ENCODE results near the gene TSPAN31. TPM values are rescaled to one million over a fixed set of nuclear protein-coding genes. Genes with fewer than 3 reads are reported as not detected.

The TSPAN31 gene
- total RNA-seq, 5 donors from 2014 or later (not counting 1 experiment from before 2014, with no cell fraction given), result 12.8 to 25.6 (median 15.5) TPM

GRCh38 chr12:57775563-57776246, 30.9 kb downstream of the TSPAN31 start:
- no peaks in the 10 kb centered on the region for H3K27me3 ChIP-seq (replicated peaks in 1 of 2; ENCODE audit: control insufficient read depth in 2 of 2, extremely low read depth in 1 of 2, insufficient read depth in 2 of 2, low read length in 1 of 2)
- H3K27ac ChIP-seq (ENCODE audit: low read length), result no peak overlapping the region
- peaks cover 0 to 3% of the 10 kb centered on the region in 2 donors for H3K36me3 ChIP-seq (ENCODE audit: control insufficient read depth in 2 of 2, extremely low read depth in 1 of 2, insufficient read depth in 1 of 2, low read length in 1 of 2)
- H3K9me3 ChIP-seq, result no peaks in the 10 kb centered on the region
- no peak overlapping the region for H3K4me3 ChIP-seq (ENCODE audit: control insufficient read depth in 1 of 2, extremely low read depth in 1 of 2, low read length in 1 of 2)
- no peak overlapping the region for H3K4me3 Mint-ChIP-seq
- H3K27ac Mint-ChIP-seq, result no peak overlapping the region
- H3K4me1 Mint-ChIP-seq, result peaks cover 26 to 40% (median 35%) of the 10 kb centered on the region in 3 donors
- H3K36me3 Mint-ChIP-seq, result peaks cover 6% of the 10 kb centered on the region
- no peaks in the 10 kb centered on the region for H3K9me3 Mint-ChIP-seq
- CTCF ChIA-PET, result interaction anchor here (0.7 to 1.2 kb wide), 3 partner anchors 10 to 16 kb away, joined by 4 to 8 read pairs (median 5); no protein-coding TSS in a partner anchor
- ATAC-seq (replicated peaks in 1 of 4) (no peak), DNase-seq (no peak)
- peaks cover 12 to 42% of the 10 kb centered on the region in 2 experiments for H3K4me1 ChIP-seq (ENCODE audit: control insufficient read depth in 1 of 2, extremely low read depth in 1 of 2, insufficient read depth in 2 of 2, low read length in 2 of 2)
- H3K27me3 Mint-ChIP-seq, result no peaks in the 10 kb centered on the region
- POLR2A ChIA-PET, result interaction anchor here in 1 of 2 donors (0.7 kb wide), 1 partner anchor 266 kb away, joined by 8 read pairs; no protein-coding TSS in a partner anchor
- WGBS (ENCODE audit: insufficient coverage), result 69% methylated on average over 2 of the region's 4 CpGs

- 81% methylated on average over 2 of the region's 2 CpGs for WGBS (ENCODE audit: insufficient coverage)
- Histone ChIP-seq H3K4me1 (ENCODE audit: control insufficient read depth in 1 of 2, extremely low read depth in 1 of 2, insufficient read depth in 2 of 2, low read length in 2 of 2) (peaks cover 10 to 43% of the 10 kb centered on the region in 2 experiments), H3K27ac (ENCODE audit: low read length) (no peak overlapping the region), H3K9me3 (no peaks in the 10 kb centered on the region), H3K4me3 (ENCODE audit: control insufficient read depth in 1 of 2, extremely low read depth in 1 of 2, low read length in 1 of 2) (no peak overlapping the region), H3K36me3 (ENCODE audit: control insufficient read depth in 2 of 2, extremely low read depth in 1 of 2, insufficient read depth in 1 of 2, low read length in 1 of 2) (peaks cover 0 to 3% of the 10 kb centered on the region in 2 donors), H3K27me3 (replicated peaks in 1 of 2; ENCODE audit: control insufficient read depth in 2 of 2, extremely low read depth in 1 of 2, insufficient read depth in 2 of 2, low read length in 1 of 2) (no peaks in the 10 kb centered on the region)
- DNase-seq (no peak), ATAC-seq (replicated peaks in 1 of 4) (no peak)
- H3K4me1 Mint-ChIP-seq, result peaks cover 31 to 43% (median 37%) of the 10 kb centered on the region in 3 donors
- ChIA-PET CTCF (no interaction called here), POLR2A (no interaction called here)
- peaks cover 6% of the 10 kb centered on the region for H3K36me3 Mint-ChIP-seq
- no peak overlapping the region for H3K4me3 Mint-ChIP-seq
- H3K9me3 Mint-ChIP-seq, result no peaks in the 10 kb centered on the region
- no peaks in the 10 kb centered on the region for H3K27me3 Mint-ChIP-seq
- H3K27ac Mint-ChIP-seq, result no peak overlapping the region
Observed at GRCh38 chr12:57776247-57776587, 31.4 kb downstream of the TSPAN31 start.

GRCh38 chr12:57777367-57777766, 32.5 kb downstream of the TSPAN31 start:
- 97% methylated on average over 3 of the region's 7 CpGs for WGBS (ENCODE audit: insufficient coverage)
- Mint-ChIP-seq H3K27ac (no peak overlapping the region), H3K9me3 (no peaks in the 10 kb centered on the region), H3K4me1 (peaks cover 35 to 47% (median 40%) of the 10 kb centered on the region in 3 donors), H3K4me3 (no peak overlapping the region), H3K36me3 (peaks cover 6% of the 10 kb centered on the region), H3K27me3 (no peaks in the 10 kb centered on the region)
- Histone ChIP-seq H3K4me1 (ENCODE audit: control insufficient read depth in 1 of 2, extremely low read depth in 1 of 2, insufficient read depth in 2 of 2, low read length in 2 of 2) (peaks cover 17 to 45% of the 10 kb centered on the region in 2 experiments), H3K27me3 (replicated peaks in 1 of 2; ENCODE audit: control insufficient read depth in 2 of 2, extremely low read depth in 1 of 2, insufficient read depth in 2 of 2, low read length in 1 of 2) (no peaks in the 10 kb centered on the region), H3K27ac (ENCODE audit: low read length) (no peak overlapping the region), H3K36me3 (ENCODE audit: control insufficient read depth in 2 of 2, extremely low read depth in 1 of 2, insufficient read depth in 1 of 2, low read length in 1 of 2) (peaks cover 0 to 3% of the 10 kb centered on the region in 2 donors), H3K9me3 (no peaks in the 10 kb centered on the region), H3K4me3 (ENCODE audit: control insufficient read depth in 1 of 2, extremely low read depth in 1 of 2, low read length in 1 of 2) (no peak overlapping the region)
- ChIA-PET CTCF (interaction anchor here in 1 of 2 donors (0.7 kb wide), 1 partner anchor 58 kb away, joined by 5 read pairs; no protein-coding TSS in a partner anchor), POLR2A (no interaction called here)
- DNase-seq (no peak), ATAC-seq (replicated peaks in 1 of 4) (no peak)

DNA sequence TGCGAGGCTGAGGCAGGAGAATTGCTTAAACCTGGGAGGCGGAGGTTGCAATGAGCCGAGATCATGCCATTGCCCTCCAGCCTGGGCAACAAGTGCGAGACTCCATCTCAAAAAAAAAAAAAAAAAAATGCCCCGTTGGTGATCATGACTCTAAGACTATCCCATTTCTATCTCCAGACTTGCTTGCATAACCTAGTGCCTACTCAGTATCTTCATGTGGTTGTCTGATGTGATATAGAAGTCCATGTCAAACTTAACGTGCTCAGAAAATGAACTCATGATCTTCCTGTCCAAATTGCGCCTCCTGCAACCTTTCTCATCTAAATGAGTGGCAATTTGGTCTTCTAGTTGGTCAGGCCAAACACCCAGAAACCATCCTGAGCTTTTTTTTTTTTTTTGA, 33.1 kb downstream of the TSPAN31 start:
- H3K27ac Mint-ChIP-seq, result no peak overlapping the region
- Histone ChIP-seq H3K4me1 (ENCODE audit: control insufficient read depth in 1 of 2, extremely low read depth in 1 of 2, insufficient read depth in 2 of 2, low read length in 2 of 2) (peaks cover 15 to 42% of the 10 kb centered on the region in 2 experiments), H3K27me3 (replicated peaks in 1 of 2; ENCODE audit: control insufficient read depth in 2 of 2, extremely low read depth in 1 of 2, insufficient read depth in 2 of 2, low read length in 1 of 2) (no peaks in the 10 kb centered on the region), H3K9me3 (no peaks in the 10 kb centered on the region), H3K4me3 (ENCODE audit: control insufficient read depth in 1 of 2, extremely low read depth in 1 of 2, low read length in 1 of 2) (no peak overlapping the region), H3K27ac (ENCODE audit: low read length) (no peak overlapping the region), H3K36me3 (ENCODE audit: control insufficient read depth in 2 of 2, extremely low read depth in 1 of 2, insufficient read depth in 1 of 2, low read length in 1 of 2) (peaks cover 0 to 3% of the 10 kb centered on the region in 2 donors)
- peaks cover 40 to 51% (median 42%) of the 10 kb centered on the region in 3 donors for H3K4me1 Mint-ChIP-seq
- POLR2A ChIA-PET, result no interaction called here
- DNase-seq (no peak), ATAC-seq (replicated peaks in 1 of 4) (no peak)
- CTCF ChIA-PET, result interaction anchor here in 1 of 2 donors (0.6 to 0.7 kb wide), 2 partner anchors 57 to 100 kb away, joined by 3 to 5 read pairs; no protein-coding TSS in a partner anchor
- 100% methylated on average over 3 of the region's 7 CpGs for WGBS (ENCODE audit: insufficient coverage)
- H3K9me3 Mint-ChIP-seq, result no peaks in the 10 kb centered on the region
- no peak overlapping the region for H3K4me3 Mint-ChIP-seq
- H3K27me3 Mint-ChIP-seq, result no peaks in the 10 kb centered on the region
- H3K36me3 Mint-ChIP-seq, result peaks cover 9% of the 10 kb centered on the region

- 80% methylated on average over 1 of the region's 1 CpG for WGBS (ENCODE audit: insufficient coverage)
- DNase-seq, result no peak
- Mint-ChIP-seq H3K36me3 (peaks cover 13% of the 10 kb centered on the region), H3K4me1 (peaks cover 44 to 56% (median 46%) of the 10 kb centered on the region in 3 donors), H3K4me3 (peak overlapping the region in 1 of 3 donors; percentile 42), H3K27ac (peak overlapping the region; percentile 87 to 99), H3K27me3 (no peaks in the 10 kb centered on the region), H3K9me3 (no peaks in the 10 kb centered on the region)
- CTCF ChIA-PET, result interaction anchor here (0.5 to 1.2 kb wide), 3 partner anchors 23 to 125 kb away, joined by 3 to 4 read pairs (median 3); no protein-coding TSS in a partner anchor
- ATAC-seq (replicated peaks in 1 of 4), result no peak
- no peaks in the 10 kb centered on the region for H3K27me3 ChIP-seq (replicated peaks in 1 of 2; ENCODE audit: control insufficient read depth in 2 of 2, extremely low read depth in 1 of 2, insufficient read depth in 2 of 2, low read length in 1 of 2)
- peaks cover 22 to 46% of the 10 kb centered on the region in 2 experiments for H3K4me1 ChIP-seq (ENCODE audit: control insufficient read depth in 1 of 2, extremely low read depth in 1 of 2, insufficient read depth in 2 of 2, low read length in 2 of 2)
- H3K4me3 ChIP-seq (ENCODE audit: control insufficient read depth in 1 of 2, extremely low read depth in 1 of 2, low read length in 1 of 2), result no peak overlapping the region
- H3K36me3 ChIP-seq (ENCODE audit: control insufficient read depth in 2 of 2, extremely low read depth in 1 of 2, insufficient read depth in 1 of 2, low read length in 1 of 2), result peaks cover 0 to 5% of the 10 kb centered on the region in 2 donors
- H3K9me3 ChIP-seq, result no peaks in the 10 kb centered on the region
- H3K27ac ChIP-seq (ENCODE audit: low read length), result peak overlapping the region; percentile 75
- POLR2A ChIA-PET, result no interaction called here
Observed at GRCh38 chr12:57779736-57780135, 34.9 kb downstream of the TSPAN31 start.

DNA sequence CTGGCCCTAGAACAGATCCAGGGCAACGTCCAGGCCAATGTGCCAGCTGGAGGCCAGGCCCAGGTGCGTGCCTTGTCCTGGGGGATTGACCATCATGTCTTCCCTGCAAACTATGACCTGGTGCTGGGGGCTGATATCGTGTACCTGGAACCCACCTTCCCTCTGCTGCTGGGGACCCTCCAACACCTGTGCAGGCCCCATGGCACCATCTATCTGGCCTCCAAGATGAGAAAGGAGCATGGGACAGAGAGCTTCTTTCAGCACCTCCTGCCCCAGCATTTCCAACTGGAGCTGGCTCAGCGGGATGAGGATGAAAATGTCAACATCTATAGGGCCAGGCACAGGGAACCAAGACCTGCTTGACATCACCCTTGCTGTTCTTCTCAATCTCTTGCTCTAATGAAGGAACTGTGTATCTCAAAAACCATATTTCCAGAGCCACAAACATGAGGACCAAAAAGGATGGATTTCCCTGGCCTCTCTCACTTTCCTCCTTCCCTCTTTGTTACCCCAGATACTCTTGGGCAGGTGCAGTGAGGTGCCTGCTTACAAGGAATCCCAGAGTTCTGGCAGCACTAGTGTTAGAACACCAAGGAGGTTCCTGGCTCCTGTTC, 35.6 kb downstream of the TSPAN31 start:
- Mint-ChIP-seq H3K27ac (peak overlapping the region; percentile 97 to 99), H3K27me3 (no peaks in the 10 kb centered on the region), H3K4me1 (peaks cover 44 to 56% (median 46%) of the 10 kb centered on the region in 3 donors), H3K36me3 (peaks cover 13% of the 10 kb centered on the region), H3K9me3 (no peaks in the 10 kb centered on the region), H3K4me3 (peak overlapping the region in 1 of 3 donors; percentile 100)
- Histone ChIP-seq H3K27me3 (replicated peaks in 1 of 2; ENCODE audit: control insufficient read depth in 2 of 2, extremely low read depth in 1 of 2, insufficient read depth in 2 of 2, low read length in 1 of 2) (no peaks in the 10 kb centered on the region), H3K9me3 (no peaks in the 10 kb centered on the region), H3K4me1 (ENCODE audit: control insufficient read depth in 1 of 2, extremely low read depth in 1 of 2, insufficient read depth in 2 of 2, low read length in 2 of 2) (peaks cover 22 to 46% of the 10 kb centered on the region in 2 experiments), H3K36me3 (ENCODE audit: control insufficient read depth in 2 of 2, extremely low read depth in 1 of 2, insufficient read depth in 1 of 2, low read length in 1 of 2) (peaks cover 0 to 9% of the 10 kb centered on the region in 2 donors), H3K27ac (ENCODE audit: low read length) (peak overlapping the region; percentile 75), H3K4me3 (ENCODE audit: control insufficient read depth in 1 of 2, extremely low read depth in 1 of 2, low read length in 1 of 2) (no peak overlapping the region)
- DNase-seq, result no peak
- POLR2A ChIA-PET, result no interaction called here
- ATAC-seq (replicated peaks in 1 of 4), result no peak
- WGBS (ENCODE audit: insufficient coverage), result 81% methylated on average over 4 of the region's 4 CpGs
- CTCF ChIA-PET, result interaction anchor here in 1 of 2 donors (1.2 to 1.4 kb wide), 3 partner anchors 8 to 24 kb away, joined by 3 to 7 read pairs (median 4); partner anchors contain the start of genes EEF1AKMT3 and METTL1

Data from T-cell (primary cell).